LNCaP clone FGC (cell line): ENCODE results near the gene MUC22.
"Not testable (repeated sequence)": the region's sequence is repeated elsewhere in the genome, so short reads cannot be mapped to it uniquely, and the experiment has no call there.

Experiments
- DNase-seq: peaks from one replicate; pipeline ENCODE4 v3.0.0-alpha.2; 2011; ENCODE audit warnings: low read depth
- H3K4me3 ChIP-seq: 2 replicates; pipeline ENCODE4 v1.5.1; 2011; ENCODE audit warnings: mild to moderate bottlenecking, low read depth, low read length, control low read depth
- CTCF ChIP-seq: IDR thresholded peaks from 2 replicates; pipeline ENCODE4 v1.5.1; 2012; ENCODE audit warnings: mild to moderate bottlenecking; ENCODE audit not compliant: control insufficient read depth, insufficient read depth; ENCODE audit errors: extremely low read depth

MUC22 gene

GRCh38 chr6:30966154-30966553 is 44.1 kb upstream of the MUC22 start:
- H3K4me3 ChIP-seq, result no peak overlapping the region
- no peak for DNase-seq
- no peak for TF ChIP-seq CTCF

- not testable (repeated sequence) for DNase-seq, H3K4me3 ChIP-seq
Measured at GRCh38 chr6:30969171-30969570, 41.1 kb upstream of the MUC22 start.

- DNase-seq, result no peak
- TF ChIP-seq CTCF, result no peak
Measured at GRCh38 chr6:30970946-30971345, 39.3 kb upstream of the MUC22 start.

GRCh38 chr6:30972816-30973215 is 37.5 kb upstream of the MUC22 start:
- no peak for TF ChIP-seq CTCF
- no peak overlapping the region for H3K4me3 ChIP-seq
- no peak for DNase-seq

More at GRCh38 chr6:30970946-30971345, 39.3 kb upstream of the MUC22 start:
- no peak overlapping the region for H3K4me3 ChIP-seq

- DNase-seq, result no peak
- no peak for TF ChIP-seq CTCF
- no peak overlapping the region for H3K4me3 ChIP-seq
Measured at GRCh38 chr6:30974490-30975252, 35.6 kb upstream of the MUC22 start.

- no peak for DNase-seq
- no peak for TF ChIP-seq CTCF
- no peak overlapping the region for H3K4me3 ChIP-seq
Measured at GRCh38 chr6:30979141-30979540, 31.1 kb upstream of the MUC22 start.

GRCh38 chr6:30979690-30980089 is 30.6 kb upstream of the MUC22 start:
- H3K4me3 ChIP-seq, result no peak overlapping the region
- no peak for DNase-seq
- no peak for TF ChIP-seq CTCF
